Suppressor macrophage treated with lipopolysaccharide for 1 hour (primary cell): ENCODE measurements around the gene BUB3.

Experiments
- DNase-seq, 3 donors: peaks; one replicate each; pipeline ENCODE4 v3.0.0-alpha.2; 2020 to 2022

Gene BUB3, protein sequence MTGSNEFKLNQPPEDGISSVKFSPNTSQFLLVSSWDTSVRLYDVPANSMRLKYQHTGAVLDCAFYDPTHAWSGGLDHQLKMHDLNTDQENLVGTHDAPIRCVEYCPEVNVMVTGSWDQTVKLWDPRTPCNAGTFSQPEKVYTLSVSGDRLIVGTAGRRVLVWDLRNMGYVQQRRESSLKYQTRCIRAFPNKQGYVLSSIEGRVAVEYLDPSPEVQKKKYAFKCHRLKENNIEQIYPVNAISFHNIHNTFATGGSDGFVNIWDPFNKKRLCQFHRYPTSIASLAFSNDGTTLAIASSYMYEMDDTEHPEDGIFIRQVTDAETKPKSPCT

DNA sequence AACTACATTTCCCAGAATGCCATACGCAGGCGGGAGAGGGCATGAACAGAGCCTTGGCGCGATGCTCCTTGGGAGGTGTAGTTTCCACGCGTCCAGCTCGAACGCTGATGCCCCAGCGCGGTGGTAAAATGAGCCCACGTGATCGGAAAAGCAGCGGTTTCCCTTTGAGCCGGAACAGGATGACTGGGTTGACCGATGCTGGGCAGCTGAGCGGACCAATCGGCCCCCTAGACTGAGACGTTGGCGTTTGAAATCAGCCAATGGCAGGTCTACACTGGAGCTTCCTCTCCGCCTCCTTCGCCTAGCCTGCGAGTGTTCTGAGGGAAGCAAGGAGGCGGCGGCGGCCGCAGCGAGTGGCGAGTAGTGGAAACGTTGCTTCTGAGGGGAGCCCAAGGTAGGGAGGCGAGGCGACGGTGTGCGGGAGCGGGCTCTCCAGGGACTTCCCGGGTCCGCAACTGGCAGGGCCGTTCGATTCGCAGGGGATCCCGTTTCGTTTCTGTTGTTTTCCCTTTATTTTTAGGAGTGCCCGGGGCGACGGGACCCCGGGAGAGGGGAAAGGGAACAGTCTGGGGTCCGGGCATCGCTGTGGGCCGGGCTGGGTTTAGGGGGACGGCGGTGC is at the start of gene BUB3:
TSS of gene BUB3 (plus strand) at position 311 of the 619 bp plus-strand sequence. CDS start 516 bp downstream, outside the sequence.
- DNase-seq = peak; percentile 98 to 100 (median 99)

DNA sequence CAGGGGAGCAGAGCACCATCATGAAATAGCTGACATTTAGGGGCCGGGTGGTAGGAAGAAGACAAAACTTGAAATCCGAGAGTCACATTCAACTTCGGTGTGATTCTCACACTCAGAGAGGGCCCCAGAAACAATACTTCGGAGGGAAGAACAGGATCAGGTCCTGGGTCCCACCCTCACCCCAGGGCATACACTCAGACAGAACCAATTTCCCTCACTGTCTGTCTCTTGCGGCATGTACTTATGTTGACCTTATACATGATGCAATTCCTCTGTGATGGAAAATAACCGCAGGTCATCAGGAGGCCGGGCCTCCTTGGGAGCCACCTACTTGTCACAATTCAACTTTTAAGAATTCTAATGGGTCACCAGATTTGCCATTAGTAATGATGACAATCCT is 44.7 kb upstream of the BUB3 start:
- no peak for DNase-seq

DNA sequence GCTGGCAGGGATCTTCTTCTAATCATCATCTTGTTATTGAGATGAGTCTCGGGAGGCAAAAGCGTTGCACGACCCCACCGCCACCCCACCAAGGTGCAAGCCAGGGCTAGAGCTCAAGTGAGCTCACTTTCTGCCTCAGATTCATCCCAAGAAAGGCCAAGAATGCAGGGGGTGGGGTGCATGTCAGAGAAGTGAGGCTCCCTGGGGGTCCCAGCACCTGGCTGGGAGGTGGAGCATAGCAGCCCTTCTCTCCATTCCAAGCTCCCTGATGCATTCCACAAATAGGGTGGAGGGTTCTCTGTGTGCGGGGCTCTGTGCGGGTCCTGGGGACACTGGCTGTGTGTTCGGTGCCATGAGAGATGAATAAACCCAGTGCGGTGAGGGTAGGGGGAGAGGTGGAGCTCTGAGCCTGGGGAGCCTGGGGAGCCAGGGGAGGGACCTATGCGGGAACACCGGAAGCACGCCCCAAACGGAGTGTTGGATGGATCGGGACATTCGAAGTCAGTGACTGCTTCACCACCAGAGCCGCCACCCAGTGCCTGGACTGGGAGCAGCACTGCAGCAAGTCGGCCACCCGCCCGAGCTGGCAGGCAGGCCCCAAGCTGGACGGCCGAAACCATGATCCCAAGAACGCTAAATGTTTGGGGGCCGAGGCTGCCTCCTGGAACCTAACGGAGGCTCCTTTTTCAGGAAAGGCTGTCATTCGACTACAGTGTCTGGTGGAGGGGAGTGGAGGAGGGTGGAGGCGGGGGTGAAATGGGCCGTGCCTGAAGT is 36.4 kb upstream of the BUB3 start:
- DNase-seq = peak in 1 of 3 donors; percentile 10

DNA sequence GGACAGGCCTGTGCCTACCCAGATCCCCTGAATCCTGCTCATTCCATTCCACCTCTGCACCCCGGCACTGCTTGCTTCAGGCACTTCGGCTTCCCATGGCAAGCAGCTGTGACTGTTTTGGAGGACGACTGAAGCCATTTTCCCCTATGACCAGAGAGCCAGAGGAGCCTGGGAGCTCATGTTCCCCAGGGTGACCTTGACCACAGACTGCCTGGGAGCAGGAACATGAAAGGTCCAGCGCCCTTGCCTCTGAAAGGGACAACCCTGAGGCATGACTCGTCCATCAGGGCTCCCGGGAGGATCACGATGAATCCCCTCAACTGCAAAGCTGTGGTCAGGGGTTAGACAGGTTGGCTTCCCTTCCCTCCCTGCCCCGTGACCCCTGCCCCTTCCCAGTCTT is 35.1 kb upstream of the BUB3 start:
- DNase-seq = no peak

DNA sequence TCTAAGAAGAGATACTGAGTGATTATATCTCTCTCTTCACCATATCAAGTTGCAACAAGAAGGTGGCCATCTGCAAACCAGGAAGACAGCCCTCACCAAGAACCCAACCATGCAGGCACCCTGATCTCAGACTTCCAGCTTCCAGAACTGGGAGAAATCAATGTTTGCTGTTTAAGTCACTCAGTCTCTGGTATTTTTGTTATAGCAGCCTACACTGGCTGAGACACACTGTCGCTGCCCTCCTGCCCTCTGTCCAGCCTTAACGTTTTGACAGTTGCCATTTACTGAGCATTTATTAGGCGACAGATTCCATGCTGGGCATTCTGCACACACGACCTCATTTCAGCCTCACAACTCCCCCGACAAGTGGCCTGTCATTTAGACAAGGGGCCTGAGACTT is 28.0 kb upstream of the BUB3 start:
- DNase-seq = no peak

DNA sequence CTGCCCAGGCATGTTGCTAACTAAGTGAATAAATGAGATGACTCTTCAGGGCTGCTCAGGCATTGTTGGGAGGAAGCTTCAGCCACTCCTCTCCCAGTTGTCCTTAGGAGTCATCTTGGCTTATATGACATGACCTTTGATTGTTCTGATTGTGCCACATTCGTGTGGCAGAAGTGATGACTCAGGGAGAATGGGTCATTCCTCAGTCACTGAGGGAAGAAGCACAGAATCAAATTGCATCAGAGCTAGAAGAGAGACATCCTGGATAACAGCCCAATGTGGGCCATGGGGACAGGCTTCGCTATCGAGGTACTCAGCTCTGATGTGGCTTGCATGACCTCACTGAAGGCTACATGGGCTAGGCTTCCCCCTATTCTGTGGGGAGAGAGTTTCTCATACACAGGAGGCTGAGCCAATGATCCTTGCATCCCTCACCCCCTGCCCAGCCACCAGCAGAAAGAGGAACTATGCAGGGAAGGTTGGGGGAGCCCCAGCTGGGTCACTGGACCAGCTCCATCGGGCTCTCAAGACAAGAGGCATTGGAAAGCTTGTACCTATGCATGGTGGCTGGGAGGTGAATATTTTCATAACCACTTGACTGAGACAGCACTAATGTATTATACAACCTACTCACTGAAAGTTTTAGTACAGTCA is 24.5 kb upstream of the BUB3 start:
- DNase-seq = peak; percentile 52 to 79 (median 63)

DNA sequence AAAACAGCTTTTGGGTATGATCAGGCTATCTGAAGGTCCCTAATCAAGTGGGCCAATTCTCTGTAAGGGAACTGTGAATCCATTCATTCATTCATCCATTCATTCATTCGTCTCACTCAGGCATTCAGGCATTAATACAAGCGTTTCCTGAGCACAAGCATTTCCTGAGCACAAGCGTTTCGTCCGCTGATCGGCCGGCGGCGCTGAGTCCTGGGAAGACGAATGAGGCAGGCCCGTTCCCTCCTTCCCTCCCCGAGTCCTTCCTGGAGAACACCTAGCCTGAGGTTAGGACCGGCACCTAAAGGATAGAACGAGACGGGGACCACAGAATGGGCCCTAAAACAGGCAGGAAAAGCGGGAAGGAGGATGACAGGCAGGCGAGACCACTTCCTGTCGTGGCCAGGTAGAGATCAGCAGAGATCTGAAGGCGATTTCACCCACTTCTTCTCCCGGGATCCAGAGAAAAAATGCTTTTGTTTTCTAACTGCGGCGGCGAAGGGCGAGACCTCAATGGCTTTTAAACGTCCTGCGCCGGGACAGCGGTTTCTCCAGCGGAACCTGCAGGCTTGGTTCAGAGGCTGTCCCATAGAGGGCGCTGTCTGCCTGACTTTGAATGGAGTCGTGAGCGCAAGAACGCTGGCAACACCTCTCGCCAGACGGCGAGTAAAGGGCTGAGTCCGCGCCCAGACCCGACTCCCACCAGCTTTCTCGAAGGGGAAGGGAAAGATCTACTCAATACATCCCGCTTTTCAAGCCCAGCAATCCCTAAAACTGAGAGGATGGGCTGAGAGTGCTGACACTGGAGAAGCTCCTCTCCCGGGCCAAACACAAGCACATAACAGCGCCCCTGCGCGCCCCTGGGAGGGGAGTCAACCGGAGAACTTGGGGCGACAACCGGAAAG is 21.4 kb upstream of the BUB3 start:
- DNase-seq = peak; percentile 84 to 93 (median 91)

DNA sequence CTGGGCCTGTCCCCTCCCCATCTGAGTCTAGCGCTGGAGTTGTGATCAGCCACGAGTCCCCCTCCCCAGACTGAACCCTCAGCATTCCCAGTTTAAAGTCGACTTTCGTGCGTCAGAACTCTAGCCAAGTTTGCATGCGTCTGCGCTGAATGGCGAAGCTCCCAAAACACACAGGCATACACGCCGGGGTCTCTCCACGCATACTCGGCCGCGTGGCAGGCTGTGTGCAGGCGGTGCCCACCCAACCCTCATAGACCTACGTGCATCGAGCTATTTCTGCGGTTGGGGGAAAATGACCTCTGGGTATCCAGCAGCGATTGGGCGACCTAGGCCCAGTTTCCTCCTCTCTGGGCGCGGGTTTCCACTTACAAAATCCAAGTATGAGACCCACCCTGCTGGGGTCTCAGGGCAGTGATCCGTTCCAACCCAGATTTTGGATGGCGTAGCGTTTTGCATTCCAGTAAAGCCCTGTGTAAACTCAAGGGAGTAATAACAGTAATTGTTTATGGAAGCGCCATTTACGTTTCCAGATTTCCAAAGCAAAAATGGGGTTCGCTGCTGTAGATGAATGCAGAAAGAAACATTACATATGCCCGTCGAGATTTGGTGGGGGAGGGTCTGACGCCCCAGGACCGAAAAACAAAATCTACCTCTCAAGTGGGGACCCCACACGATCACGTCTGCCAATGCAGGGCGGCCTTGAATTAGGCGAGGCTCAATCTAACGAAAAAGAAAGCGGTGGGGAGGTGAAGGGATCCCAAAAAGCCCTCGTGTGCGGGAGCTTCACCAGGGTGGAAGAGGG is 20.5 kb upstream of the BUB3 start:
- DNase-seq = no peak

DNA sequence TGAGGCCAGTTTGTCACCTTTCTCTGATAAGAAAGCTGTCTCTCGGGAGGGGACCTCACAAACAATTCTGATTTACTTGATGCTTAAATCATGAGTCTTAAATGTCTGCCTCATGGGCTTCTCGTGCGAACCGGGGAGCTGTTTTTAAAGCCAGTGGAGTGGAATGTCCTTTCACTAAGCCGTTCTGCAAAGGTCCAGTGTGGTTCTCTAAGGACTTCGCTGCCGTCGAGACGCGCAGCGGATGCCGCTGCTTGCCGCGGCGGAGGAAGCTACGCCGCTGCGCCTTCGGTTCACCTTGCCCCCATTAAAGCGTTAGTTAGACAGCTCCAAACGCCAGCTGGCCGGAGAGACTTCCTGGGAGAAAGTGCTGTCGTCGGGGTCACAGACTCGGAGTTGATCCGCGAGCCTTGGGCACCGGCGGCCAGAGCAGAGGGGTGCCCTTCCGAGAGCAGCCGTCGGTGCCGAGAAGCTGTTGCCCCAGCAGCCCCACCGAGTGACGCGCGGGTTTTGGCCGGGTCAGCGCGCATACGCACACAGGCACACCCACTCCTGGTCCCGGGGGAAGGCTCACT is 19.8 kb upstream of the BUB3 start:
- peak in 1 of 3 donors; percentile 18 for DNase-seq

DNA sequence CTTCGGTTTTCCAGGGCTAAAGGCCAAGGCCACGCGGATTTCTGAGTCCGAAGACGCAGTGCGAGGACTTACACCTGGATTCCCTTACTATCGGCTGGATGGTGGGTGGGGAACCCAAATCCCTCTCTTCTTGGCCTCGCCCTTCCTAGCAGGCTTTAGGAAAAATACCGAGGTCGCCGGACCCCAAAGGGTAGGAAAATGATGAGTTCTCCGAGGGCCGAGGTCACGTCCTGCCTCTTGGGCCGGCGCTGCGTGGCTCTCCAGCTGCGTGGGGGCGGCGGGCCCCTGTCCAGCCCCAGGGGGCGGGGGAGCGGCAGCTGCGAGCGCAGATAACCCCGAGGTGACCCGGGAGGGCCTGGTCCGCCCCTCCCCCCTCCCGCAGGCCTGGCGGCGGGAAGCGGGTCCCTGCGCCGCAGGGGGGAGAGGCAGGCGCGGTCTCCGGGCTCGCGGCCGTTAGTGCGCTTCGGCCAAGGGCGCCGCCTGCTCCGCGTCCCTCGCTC is 19.2 kb upstream of the BUB3 start:
- no peak for DNase-seq

DNA sequence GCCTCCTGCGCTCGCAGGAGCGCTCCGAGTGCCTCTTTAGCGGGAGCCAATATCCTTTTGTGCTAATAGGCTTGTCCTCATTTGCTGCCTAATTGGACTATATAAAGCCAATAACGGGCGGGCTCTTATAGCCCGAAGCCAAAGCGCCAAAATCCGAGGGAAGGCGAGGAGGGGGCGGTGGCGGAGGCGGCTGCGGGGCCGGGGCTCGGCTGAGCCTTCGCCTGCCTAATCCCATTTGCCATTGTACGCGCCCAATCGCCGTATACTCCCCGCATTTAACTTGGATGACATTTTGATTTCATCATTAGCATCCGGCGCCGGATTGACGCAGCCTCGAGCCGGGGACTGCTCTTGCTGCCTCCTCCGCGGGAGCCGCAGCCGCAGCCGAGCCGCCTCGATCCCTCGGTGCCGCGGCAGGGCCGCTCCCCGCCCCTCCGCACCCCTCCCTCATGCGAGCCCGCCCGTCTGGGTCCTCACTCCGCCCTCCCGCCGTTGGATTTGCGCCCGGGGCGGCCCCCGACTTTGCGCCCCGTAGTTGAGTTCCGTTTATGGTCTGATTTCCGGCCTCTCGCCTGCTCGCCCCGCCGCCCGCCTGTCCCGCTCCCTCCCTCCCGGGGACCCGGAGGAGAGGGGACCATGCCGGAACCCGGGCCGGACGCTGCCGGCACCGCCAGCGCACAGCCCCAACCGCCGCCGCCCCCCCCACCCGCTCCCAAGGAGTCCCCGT is 18.6 kb upstream of the BUB3 start, which contains the start of gene HMX3:
TSS of gene HMX3 (plus strand) at position 556 of the 727 bp plus-strand sequence. CDS start at position 637, 81 bp downstream.
- peak; percentile 43 to 63 (median 47) for DNase-seq

DNA sequence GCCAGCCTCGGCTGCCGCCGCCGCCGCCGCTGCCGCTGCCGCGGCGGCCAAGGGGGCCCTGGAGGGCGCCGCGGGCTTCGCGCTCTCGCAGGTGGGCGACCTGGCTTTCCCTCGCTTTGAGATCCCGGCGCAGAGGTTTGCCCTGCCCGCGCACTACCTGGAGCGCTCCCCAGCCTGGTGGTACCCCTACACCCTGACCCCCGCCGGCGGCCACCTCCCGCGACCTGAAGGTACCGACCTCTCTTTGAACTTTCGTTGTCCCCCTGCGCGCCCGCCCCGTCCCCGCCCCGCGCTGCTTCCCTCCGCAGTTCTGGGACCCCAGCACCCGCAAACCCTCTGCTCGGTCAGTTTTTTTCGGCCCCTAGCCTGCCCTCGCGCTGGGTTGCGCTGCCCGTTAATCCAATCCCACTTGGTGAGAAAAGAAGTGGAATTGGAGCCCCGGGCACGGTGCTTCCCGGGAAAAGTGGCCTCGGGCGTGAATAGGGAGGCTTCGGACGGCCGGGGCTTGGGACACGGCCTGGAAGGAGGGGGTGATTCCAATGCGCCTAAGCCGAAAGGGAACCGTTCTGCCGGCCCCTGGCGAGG is 17.9 kb upstream of the BUB3 start:
- DNase-seq = no peak

DNA sequence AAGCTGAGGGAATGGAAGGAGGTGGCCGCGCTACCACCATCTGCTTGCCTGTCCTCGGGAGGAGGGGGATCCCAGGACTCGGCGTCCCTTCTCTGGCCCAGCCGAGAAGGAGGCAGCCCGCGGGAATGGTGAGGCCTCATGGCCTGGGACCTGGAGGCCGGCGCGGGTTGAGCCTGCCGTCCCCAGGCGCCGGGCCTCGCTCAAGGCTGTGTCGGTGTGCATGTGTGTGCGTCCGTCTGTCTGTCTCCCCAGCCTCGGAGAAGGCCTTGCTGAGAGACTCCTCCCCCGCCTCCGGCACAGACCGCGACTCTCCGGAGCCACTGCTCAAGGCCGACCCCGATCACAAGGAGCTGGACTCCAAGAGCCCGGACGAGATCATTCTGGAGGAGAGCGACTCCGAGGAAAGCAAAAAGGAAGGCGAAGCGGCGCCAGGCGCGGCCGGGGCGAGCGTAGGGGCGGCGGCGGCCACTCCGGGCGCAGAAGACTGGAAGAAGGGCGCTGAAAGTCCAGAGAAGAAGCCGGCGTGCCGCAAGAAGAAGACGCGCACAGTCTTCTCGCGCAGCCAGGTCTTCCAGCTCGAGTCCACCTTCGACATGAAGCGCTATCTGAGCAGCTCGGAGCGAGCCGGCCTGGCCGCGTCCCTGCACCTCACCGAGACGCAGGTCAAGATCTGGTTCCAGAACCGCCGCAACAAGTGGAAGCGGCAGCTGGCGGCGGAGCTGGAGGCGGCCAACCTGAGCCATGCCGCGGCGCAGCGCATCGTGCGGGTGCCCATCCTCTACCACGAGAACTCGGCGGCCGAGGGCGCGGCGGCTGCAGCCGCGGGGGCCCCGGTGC is 17.2 kb upstream of the BUB3 start:
- DNase-seq = peak in 1 of 3 donors; percentile 46

DNA sequence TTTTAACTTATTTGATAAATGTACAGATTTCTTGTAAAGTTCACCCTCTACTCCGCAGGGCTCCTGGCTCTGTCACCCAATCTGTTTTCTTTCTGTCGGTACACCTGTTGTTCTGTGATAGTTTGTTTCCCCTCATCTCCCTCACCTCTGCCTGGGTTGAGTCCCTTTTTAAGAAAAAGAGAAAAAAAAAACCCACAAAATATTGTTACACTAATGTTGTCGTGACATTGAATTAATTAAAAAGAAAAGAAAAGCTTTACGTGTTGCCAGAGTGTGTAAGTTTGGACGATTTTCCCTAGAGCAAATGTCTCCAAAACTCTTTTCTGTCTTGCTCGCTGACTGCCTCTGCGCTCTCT is 15.1 kb upstream of the BUB3 start:
- DNase-seq = no peak

DNA sequence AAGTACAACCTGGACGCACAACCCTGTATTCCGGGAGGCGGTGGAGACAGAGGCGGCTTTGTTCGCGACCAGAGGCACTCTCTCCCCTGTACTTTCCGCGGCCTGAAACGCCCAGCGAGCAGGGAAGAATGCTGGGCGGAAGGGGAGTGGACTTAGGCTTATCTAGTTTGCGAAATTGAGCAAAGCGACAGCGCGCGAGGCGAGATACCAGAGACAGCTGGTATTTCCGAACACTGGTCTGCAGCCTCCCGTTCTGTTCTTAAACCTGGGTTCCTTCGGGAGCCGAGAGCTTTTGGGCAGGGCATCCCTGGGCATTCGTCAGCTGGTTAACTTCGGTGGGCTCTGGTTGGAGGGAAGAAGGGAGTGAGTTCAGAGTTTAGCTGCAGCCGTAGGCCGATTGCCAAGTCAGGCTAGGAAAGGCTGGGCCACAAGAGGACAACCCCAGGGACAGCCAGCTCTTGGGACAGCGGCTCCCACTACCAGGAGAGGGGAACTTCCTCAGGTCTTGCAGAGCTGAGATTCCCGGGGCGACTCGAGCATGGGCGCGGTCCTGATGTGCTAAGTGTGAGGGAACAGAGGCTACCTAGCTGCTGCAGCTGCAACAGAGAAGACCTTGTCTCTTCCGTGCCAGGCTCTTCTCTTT is 14.6 kb upstream of the BUB3 start:
- peak in 2 of 3 donors; percentile 38 to 63 for DNase-seq

DNA sequence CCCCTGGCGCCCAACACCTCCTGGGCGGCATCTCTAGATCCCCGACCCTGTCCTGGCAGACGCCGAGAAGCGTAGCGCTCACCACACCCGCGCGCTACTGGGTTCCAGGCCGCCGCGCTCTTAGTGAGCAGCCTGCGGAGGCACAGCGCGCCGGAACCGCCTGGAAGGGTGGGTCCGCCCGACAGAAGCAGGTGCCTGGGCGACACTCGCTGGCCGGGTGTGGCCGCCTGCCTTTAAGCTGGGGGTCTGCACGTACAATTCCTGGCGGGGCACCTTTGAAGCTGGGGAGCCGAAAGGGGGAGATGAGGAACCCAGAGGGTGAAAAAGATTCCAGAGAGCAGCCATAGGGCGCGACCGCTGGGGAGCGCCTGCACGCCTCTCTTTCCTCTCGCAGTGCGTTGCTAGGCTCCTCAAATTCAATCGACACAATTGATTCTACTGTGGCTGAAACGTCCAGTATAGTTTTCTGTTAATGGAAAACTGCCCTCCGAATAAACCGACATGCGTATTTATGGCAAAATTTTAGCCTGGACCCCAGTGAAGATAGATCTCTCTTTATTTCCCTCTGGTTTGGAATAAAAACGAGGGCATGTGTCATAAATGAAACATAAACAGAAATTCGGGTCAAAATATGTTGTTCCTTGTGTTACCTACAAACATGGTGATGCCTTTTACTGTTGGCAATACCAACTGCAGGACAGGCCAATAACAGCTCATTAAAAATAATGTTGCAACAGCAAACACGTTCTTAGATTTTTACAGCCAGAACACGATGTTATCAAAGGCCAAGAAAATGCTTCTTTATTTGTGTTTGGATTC is 13.8 kb upstream of the BUB3 start:
- no peak for DNase-seq

DNA sequence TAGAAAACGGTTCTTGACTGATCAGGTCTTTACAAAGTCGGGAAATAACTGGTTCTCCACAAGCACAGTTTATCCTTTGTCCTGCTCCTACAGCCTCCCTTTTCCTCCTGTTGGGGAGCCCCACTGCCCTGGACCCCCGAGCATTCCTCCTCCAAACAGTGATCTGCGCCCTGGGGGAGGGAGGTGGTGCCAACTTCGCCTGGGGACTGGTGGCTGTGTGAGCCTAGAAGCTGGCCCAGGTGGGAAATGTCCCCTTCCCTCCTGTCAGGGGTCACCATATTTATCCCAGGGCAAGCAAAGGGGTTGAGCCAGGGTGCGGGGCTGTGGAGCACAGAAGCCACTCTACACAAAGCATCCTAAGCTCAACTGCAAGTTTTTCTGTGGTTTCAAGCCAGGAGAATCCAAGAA is 13.2 kb upstream of the BUB3 start:
- no peak for DNase-seq
